ENCODE data around the gene NFATC3. TPM values are rescaled to one million over a fixed set of nuclear protein-coding genes. Genes with fewer than 3 reads are reported as not detected.

The NFATC3 gene
- total and polyA plus RNA-seq, 4 donors, result 9.7 to 21.2 (median 16.8) TPM

DNA sequence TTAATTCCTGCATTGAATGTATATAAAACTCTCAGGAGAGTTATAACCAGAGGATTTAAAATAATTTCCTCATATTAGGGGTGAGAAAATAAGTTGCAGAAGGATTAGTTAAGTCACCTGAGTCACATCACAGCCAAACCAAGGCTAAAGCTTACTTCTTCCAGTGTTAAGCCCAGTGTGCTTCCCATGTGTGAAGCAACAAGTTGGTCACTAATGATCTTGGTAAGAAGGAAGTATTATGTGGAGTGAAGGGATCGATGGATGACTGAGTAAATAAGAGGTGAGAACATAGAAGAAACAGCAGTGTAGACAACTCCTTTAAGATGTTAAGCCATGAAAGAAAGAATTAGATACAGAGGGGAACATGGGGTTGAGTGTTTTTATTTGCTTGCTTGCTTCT, 130.1 kb downstream of the NFATC3 start (continued):
- no peak for TF ChIP-seq SP1 (IDR thresholded peaks at IDR 0.05)
- no peak for TF ChIP-seq RAD21 (IDR thresholded peaks at IDR 0.05)
- TF ChIP-seq HNF4G (IDR thresholded peaks at IDR 0.05), result no peak
- no peak for TF ChIP-seq GABPA (IDR thresholded peaks at IDR 0.05 in 1 of 2, conservative IDR thresholded peaks at IDR 0.05 in 1 of 2)
- no peak for TF ChIP-seq NR2F2 (IDR thresholded peaks at IDR 0.05)
- no peak for TF ChIP-seq FOXA1 (IDR thresholded peaks at IDR 0.05)

DNA sequence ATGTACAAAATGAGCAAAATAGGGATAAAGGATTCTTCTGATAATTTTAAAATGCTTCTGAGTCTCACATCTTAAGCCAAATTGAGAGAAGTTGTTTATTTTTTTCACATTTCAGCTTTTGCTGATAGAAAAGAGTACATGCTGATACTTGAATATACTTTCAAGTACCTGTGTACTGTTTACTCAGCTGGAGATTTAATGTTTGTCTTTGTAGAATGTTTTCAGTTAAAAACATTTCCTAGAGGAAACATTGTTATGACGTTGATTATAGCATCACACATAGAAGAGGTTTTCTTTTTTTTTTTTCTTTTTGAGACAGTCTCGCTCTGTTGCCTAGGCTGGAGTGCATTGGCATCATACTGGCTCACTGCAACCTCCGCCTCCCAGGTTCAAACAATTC, 131.1 kb downstream of the NFATC3 start:
- Histone ChIP-seq H3K27me3 (ENCODE audit: control insufficient read depth in 4 of 4, insufficient read depth in 4 of 4, low read length in 3 of 4) (no peaks in the 10 kb centered on the region), H3K4me3 (ENCODE audit: low read depth in 1 of 3, low read length in 3 of 3) (no peak overlapping the region)
- 91% methylated on average over 3 of the region's 3 CpGs for WGBS

DNA sequence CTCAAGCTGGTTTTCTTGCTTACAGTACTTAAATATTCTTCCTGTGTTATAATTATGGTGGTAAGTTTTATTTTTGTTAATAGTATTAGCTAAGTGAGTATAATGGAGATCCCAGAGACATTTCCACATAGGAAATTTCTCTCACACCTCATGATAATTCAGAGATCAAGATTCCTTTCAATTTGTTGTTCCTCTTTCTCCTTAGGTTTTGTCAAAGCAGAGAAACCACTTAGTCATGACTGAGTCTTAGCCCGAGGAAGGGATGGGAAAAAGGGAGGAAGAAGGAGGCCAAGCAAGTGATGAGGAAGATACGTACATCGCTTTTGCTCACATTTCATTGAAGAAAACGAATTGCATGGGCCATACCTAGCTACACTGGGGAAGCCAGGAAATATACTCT, 132.3 kb downstream of the NFATC3 start:
- H3K4me1 ChIP-seq (ENCODE audit: control insufficient read depth in 4 of 4, insufficient read depth in 4 of 4, low read length in 3 of 4), result peaks cover 0 to 5% (median 2%) of the 10 kb centered on the region in 4 donors
- H3K27ac ChIP-seq (ENCODE audit: low read depth in 1 of 2, low read length in 2 of 2), result no peak overlapping the region
- H3K9ac ChIP-seq (ENCODE audit: low read depth in 1 of 2, low read length in 2 of 2), result no peak overlapping the region
- TF ChIP-seq, protein P1, sequence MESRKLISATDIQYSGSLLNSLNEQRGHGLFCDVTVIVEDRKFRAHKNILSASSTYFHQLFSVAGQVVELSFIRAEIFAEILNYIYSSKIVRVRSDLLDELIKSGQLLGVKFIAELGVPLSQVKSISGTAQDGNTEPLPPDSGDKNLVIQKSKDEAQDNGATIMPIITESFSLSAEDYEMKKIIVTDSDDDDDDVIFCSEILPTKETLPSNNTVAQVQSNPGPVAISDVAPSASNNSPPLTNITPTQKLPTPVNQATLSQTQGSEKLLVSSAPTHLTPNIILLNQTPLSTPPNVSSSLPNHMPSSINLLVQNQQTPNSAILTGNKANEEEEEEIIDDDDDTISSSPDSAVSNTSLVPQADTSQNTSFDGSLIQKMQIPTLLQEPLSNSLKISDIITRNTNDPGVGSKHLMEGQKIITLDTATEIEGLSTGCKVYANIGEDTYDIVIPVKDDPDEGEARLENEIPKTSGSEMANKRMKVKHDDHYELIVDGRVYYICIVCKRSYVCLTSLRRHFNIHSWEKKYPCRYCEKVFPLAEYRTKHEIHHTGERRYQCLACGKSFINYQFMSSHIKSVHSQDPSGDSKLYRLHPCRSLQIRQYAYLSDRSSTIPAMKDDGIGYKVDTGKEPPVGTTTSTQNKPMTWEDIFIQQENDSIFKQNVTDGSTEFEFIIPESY (IDR thresholded peaks at IDR 0.05), result no peak
- TF ChIP-seq NR2F2 (IDR thresholded peaks at IDR 0.05), result no peak
- H3K27me3 ChIP-seq (ENCODE audit: control insufficient read depth in 4 of 4, insufficient read depth in 4 of 4, low read length in 3 of 4), result no peaks in the 10 kb centered on the region
- 90% methylated on average over 4 of the region's 4 CpGs for WGBS
- DNase-seq (ENCODE audit: low spot score), result no peak
- H3K4me3 ChIP-seq (ENCODE audit: low read depth in 1 of 3, low read length in 3 of 3), result no peak overlapping the region
- H3K9me3 ChIP-seq (ENCODE audit: control insufficient read depth in 4 of 4, low read length in 3 of 4), result no peaks in the 10 kb centered on the region
- H3K36me3 ChIP-seq (ENCODE audit: control insufficient read depth in 4 of 4, insufficient read depth in 3 of 4, low read depth in 1 of 4, low read length in 3 of 4), result peaks cover 0 to 5% (median 4%) of the 10 kb centered on the region in 4 donors

More for the DNA sequence above, 131.1 kb downstream of the NFATC3 start:
- Histone ChIP-seq H3K27ac (ENCODE audit: low read depth in 1 of 2, low read length in 2 of 2) (no peak overlapping the region), H3K9me3 (ENCODE audit: control insufficient read depth in 4 of 4, low read length in 3 of 4) (no peaks in the 10 kb centered on the region), H3K36me3 (ENCODE audit: control insufficient read depth in 4 of 4, insufficient read depth in 3 of 4, low read depth in 1 of 4, low read length in 3 of 4) (peaks cover 0 to 5% (median 4%) of the 10 kb centered on the region in 4 donors), H3K4me1 (ENCODE audit: control insufficient read depth in 4 of 4, insufficient read depth in 4 of 4, low read length in 3 of 4) (peaks cover 0 to 5% (median 2%) of the 10 kb centered on the region in 4 donors), H3K9ac (ENCODE audit: low read depth in 1 of 2, low read length in 2 of 2) (no peak overlapping the region)
- TF ChIP-seq TAF1 (conservative IDR thresholded peaks at IDR 0.05) (no peak), SP1 (IDR thresholded peaks at IDR 0.05) (no peak), FOXA2 (IDR thresholded peaks at IDR 0.05) (no peak)
- DNase-seq (ENCODE audit: low spot score), result no peak

DNA sequence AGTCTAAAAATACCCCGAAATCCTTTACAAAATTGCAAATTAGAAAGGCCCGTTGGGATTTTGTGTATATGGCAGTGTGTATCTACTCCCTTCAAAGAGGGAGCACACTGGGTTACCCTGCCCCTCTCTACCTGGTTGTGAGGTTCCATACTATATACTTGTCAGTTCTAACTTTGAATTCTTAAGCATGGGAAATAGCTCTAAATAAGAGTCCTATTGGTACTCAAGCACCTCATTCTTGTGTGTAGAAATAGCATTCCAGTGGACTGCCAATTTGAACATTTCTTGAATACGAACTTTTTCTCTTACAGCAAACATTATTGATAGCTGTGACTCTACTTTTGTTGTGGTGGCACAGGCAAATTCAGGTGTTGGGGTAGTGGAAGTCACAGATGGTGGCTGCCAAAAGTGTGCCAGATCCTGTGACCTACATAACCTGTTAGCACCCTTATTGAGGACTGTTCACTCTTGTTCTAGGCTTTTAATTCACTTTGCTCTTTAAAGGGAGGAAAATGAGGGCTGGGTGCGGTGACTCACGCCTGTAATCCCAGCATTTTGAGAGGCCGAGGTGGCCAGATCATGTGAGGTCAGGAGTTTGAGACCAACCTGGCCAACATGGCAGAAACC, 134.7 kb downstream of the NFATC3 start:
- no peak overlapping the region for H3K27ac ChIP-seq (ENCODE audit: low read depth in 1 of 2, low read length in 2 of 2)
- H3K9me3 ChIP-seq (ENCODE audit: control insufficient read depth in 4 of 4, low read length in 3 of 4), result no peaks in the 10 kb centered on the region
- peaks cover 0 to 5% (median 3%) of the 10 kb centered on the region in 4 donors for H3K36me3 ChIP-seq (ENCODE audit: control insufficient read depth in 4 of 4, insufficient read depth in 3 of 4, low read depth in 1 of 4, low read length in 3 of 4)
- H3K9ac ChIP-seq (ENCODE audit: low read depth in 1 of 2, low read length in 2 of 2), result no peak overlapping the region
- H3K4me1 ChIP-seq (ENCODE audit: control insufficient read depth in 4 of 4, insufficient read depth in 4 of 4, low read length in 3 of 4), result peaks cover 0 to 5% (median 3%) of the 10 kb centered on the region in 4 donors
- no peaks in the 10 kb centered on the region for H3K27me3 ChIP-seq (ENCODE audit: control insufficient read depth in 4 of 4, insufficient read depth in 4 of 4, low read length in 3 of 4)
- WGBS, result 94% methylated on average over 6 of the region's 6 CpGs
- no peak for DNase-seq (ENCODE audit: low spot score)
- no peak overlapping the region for H3K4me3 ChIP-seq (ENCODE audit: low read depth in 1 of 3, low read length in 3 of 3)
- TF ChIP-seq GABPA (IDR thresholded peaks at IDR 0.05 in 1 of 2, conservative IDR thresholded peaks at IDR 0.05 in 1 of 2), result no peak
- TF ChIP-seq HNF4A (conservative IDR thresholded peaks at IDR 0.05), result no peak
- TF ChIP-seq SP1 (IDR thresholded peaks at IDR 0.05), result no peak
- no peak for TF ChIP-seq EGR1 (IDR thresholded peaks at IDR 0.05; ENCODE audit: low read depth in 2 of 2)

All from liver (tissue), 9 donors.